EH (cell line): ENCODE results near the gene EPSTI1.
"Not testable (repeated sequence)": the region's sequence is repeated elsewhere in the genome, so short reads cannot be mapped to it uniquely, and the experiment has no call there.

Experiments
- DNase-seq: peaks from one replicate; pipeline ENCODE4 v3.0.0-alpha.2; 2015; ENCODE audit warnings: low read depth

The EPSTI1 gene

GRCh38 chr13:42894765-42895243, 97.2 kb downstream of the EPSTI1 start:
- DNase-seq, result no peak

- peak; percentile 60 for DNase-seq
Observed at GRCh38 chr13:42893214-42893671, 98.8 kb downstream of the EPSTI1 start.

GRCh38 chr13:42892760-42893159, 99.3 kb downstream of the EPSTI1 start:
- DNase-seq, result peak; percentile 22

GRCh38 chr13:42891591-42891990, 100.5 kb downstream of the EPSTI1 start:
- no peak for DNase-seq

GRCh38 chr13:42885325-42885724, 106.7 kb downstream of the EPSTI1 start:
- DNase-seq, result no peak

- peak; percentile 79 for DNase-seq
Observed at GRCh38 chr13:42883771-42884467, 108.1 kb downstream of the EPSTI1 start.

- peak; percentile 27 for DNase-seq
Observed at GRCh38 chr13:42883142-42883541, 108.9 kb downstream of the EPSTI1 start.

- DNase-seq, result no peak
Observed at GRCh38 chr13:42880056-42880605, 111.9 kb downstream of the EPSTI1 start.

GRCh38 chr13:42878721-42879120, 113.3 kb downstream of the EPSTI1 start:
- no peak for DNase-seq

GRCh38 chr13:42876887-42877545, 115.0 kb downstream of the EPSTI1 start:
- peak; percentile 71 for DNase-seq

- no peak for DNase-seq
Observed at GRCh38 chr13:42876270-42876714, 115.7 kb downstream of the EPSTI1 start.

- no peak for DNase-seq
Observed at GRCh38 chr13:42875475-42876269, 116.4 kb downstream of the EPSTI1 start.

GRCh38 chr13:42874221-42874620, 117.8 kb downstream of the EPSTI1 start:
- DNase-seq, result no peak

GRCh38 chr13:42873081-42873480, 119.0 kb downstream of the EPSTI1 start:
- peak; percentile 61 for DNase-seq

- DNase-seq, result no peak
Observed at GRCh38 chr13:42867232-42867631, 124.8 kb downstream of the EPSTI1 start.

- peak; percentile 16 for DNase-seq
Observed at GRCh38 chr13:42865768-42866102, 126.3 kb downstream of the EPSTI1 start.

GRCh38 chr13:42864952-42865767, 126.9 kb downstream of the EPSTI1 start:
- peak; percentile 31 for DNase-seq

GRCh38 chr13:42862370-42862769, 129.7 kb downstream of the EPSTI1 start:
- DNase-seq, result not testable (repeated sequence)

- no peak for DNase-seq
Observed at GRCh38 chr13:42860485-42860884, 131.6 kb downstream of the EPSTI1 start.

- no peak for DNase-seq
Observed at GRCh38 chr13:42859760-42860159, 132.3 kb downstream of the EPSTI1 start.

GRCh38 chr13:42855410-42855809, 136.6 kb downstream of the EPSTI1 start:
- no peak for DNase-seq
